H9 (cell line): ENCODE data around the gene RHBDD3. TPM values are rescaled to one million over a fixed set of nuclear protein-coding genes. Genes with fewer than 3 reads are reported as not detected.

ENCODE experiments used
- DNase-seq: peaks from one replicate; pipeline ENCODE4 v3.0.0-alpha.2; 2017
- H2AFZ ChIP-seq: one replicate; pipeline ENCODE4 v1.6.1; 2013; ENCODE audit warnings: mild to moderate bottlenecking, low read length, control low read depth, moderate library complexity
- H2AK5ac ChIP-seq: 2 replicates; pipeline ENCODE4 v1.6.1; 2013; ENCODE audit warnings: low read length, control low read depth, mixed read lengths; ENCODE audit not compliant: insufficient read length
- H2BK120ac ChIP-seq: one replicate; pipeline ENCODE4 v1.6.1; 2013; ENCODE audit warnings: low read depth, mild to moderate bottlenecking, low read length, control low read depth, inconsistent platforms; ENCODE audit not compliant: poor library complexity, severe bottlenecking
- H2BK12ac ChIP-seq: 2 replicates; pipeline ENCODE4 v1.6.1; 2013; ENCODE audit warnings: low read length, control low read depth, mixed read lengths, low read depth; ENCODE audit not compliant: insufficient read length
- H2BK15ac ChIP-seq: 2 replicates; pipeline ENCODE4 v1.6.1; 2013; ENCODE audit warnings: low read depth, low read length, control low read depth
- H2BK20ac ChIP-seq: one replicate; pipeline ENCODE4 v1.6.1; 2013; ENCODE audit warnings: low read depth, mild to moderate bottlenecking, low read length, control low read depth, inconsistent platforms; ENCODE audit not compliant: poor library complexity, severe bottlenecking
- H2BK5ac ChIP-seq: 2 replicates; pipeline ENCODE4 v1.6.1; 2013; ENCODE audit warnings: low read length, control low read depth, mixed read lengths; ENCODE audit not compliant: insufficient read length
- H3K14ac ChIP-seq: 2 replicates; pipeline ENCODE4 v1.6.1; 2013; ENCODE audit warnings: low read length, control low read depth; ENCODE audit not compliant: insufficient read depth
- H3K18ac ChIP-seq: 2 replicates; pipeline ENCODE4 v1.6.1; 2013; ENCODE audit warnings: low read depth, mild to moderate bottlenecking, mixed read lengths, low read length, control low read depth; ENCODE audit not compliant: insufficient read length
- H3K23ac ChIP-seq: 2 replicates; pipeline ENCODE4 v1.6.1; 2013; ENCODE audit warnings: low read length, control low read depth, mixed read lengths, low read depth; ENCODE audit not compliant: insufficient read length
- H3K23me2 ChIP-seq: 2 replicates; pipeline ENCODE4 v1.6.1; 2013; ENCODE audit warnings: low read depth, mild to moderate bottlenecking, mixed read lengths, low read length, control low read depth; ENCODE audit not compliant: insufficient read length, poor library complexity, severe bottlenecking
- H3K27ac ChIP-seq: 2 replicates; pipeline ENCODE4 v1.5.1; 2013; ENCODE audit warnings: low read length, control low read depth, mixed read lengths, low read depth; ENCODE audit not compliant: insufficient read length
- H3K27me3 ChIP-seq: 2 replicates; pipeline ENCODE4 v1.6.1; 2013; ENCODE audit warnings: low read length, control low read depth, inconsistent platforms; ENCODE audit not compliant: insufficient read depth
- H3K4ac ChIP-seq: 2 replicates; pipeline ENCODE4 v1.6.1; 2013; ENCODE audit warnings: low read depth, mild to moderate bottlenecking, control low read depth, inconsistent platforms, low read length, moderate library complexity
- H3K4me1 ChIP-seq: 2 replicates; pipeline ENCODE4 v1.6.1; 2013; ENCODE audit warnings: low read length, control low read depth, inconsistent platforms; ENCODE audit not compliant: insufficient read depth
- H3K4me2 ChIP-seq: 2 replicates; pipeline ENCODE4 v1.6.1; 2013; ENCODE audit warnings: low read length, control low read depth, mixed read lengths; ENCODE audit not compliant: insufficient read length, insufficient read depth
- H3K56ac ChIP-seq: 2 replicates; pipeline ENCODE4 v1.6.1; 2013; ENCODE audit warnings: low read depth, mild to moderate bottlenecking, mixed read lengths, low read length, control low read depth; ENCODE audit not compliant: insufficient read length
- H3K79me1 ChIP-seq: 2 replicates; pipeline ENCODE4 v1.6.1; 2013; ENCODE audit warnings: low read depth, mild to moderate bottlenecking, moderate library complexity, low read length, control low read depth, inconsistent platforms; ENCODE audit not compliant: insufficient read depth, poor library complexity, severe bottlenecking
- H3K79me2 ChIP-seq: 2 replicates; pipeline ENCODE4 v1.6.1; 2013; ENCODE audit warnings: low read length, control low read depth, inconsistent platforms; ENCODE audit not compliant: insufficient read depth
- H3K9ac ChIP-seq: 2 replicates; pipeline ENCODE4 v1.6.1; 2013; ENCODE audit warnings: low read length, control low read depth, mixed read lengths; ENCODE audit not compliant: insufficient read length; ENCODE audit errors: extremely low read depth
- H3K9me3 ChIP-seq: one replicate; pipeline ENCODE4 v1.6.1; 2013; ENCODE audit warnings: low read depth, low read length, inconsistent platforms; ENCODE audit not compliant: control insufficient read depth
- H3T11ph ChIP-seq: one replicate; pipeline ENCODE4 v1.6.1; 2013; ENCODE audit warnings: mild to moderate bottlenecking, low read length, control low read depth, inconsistent platforms
- H4K20me1 ChIP-seq: one replicate; pipeline ENCODE4 v1.6.1; 2013; ENCODE audit not compliant: control insufficient read depth, insufficient read length, insufficient read depth
- H4K5ac ChIP-seq: 2 replicates; pipeline ENCODE4 v1.6.1; 2013; ENCODE audit warnings: low read depth, mild to moderate bottlenecking, mixed read lengths, low read length, control low read depth; ENCODE audit not compliant: insufficient read length
- H4K8ac ChIP-seq: replicated peaks from 2 replicates; pipeline ENCODE4 v1.6.1; 2013; ENCODE audit warnings: low read length, control low read depth, mixed read lengths, low read depth; ENCODE audit not compliant: insufficient read length
- H4K91ac ChIP-seq: 2 replicates; pipeline ENCODE4 v1.6.1; 2013; ENCODE audit warnings: low read depth, mild to moderate bottlenecking, moderate library complexity, mixed read lengths, low read length, control low read depth; ENCODE audit not compliant: insufficient read length
- H3K27ac Mint-ChIP-seq, 3 experiments: 2 replicates in 2 of 3; 3 replicates in 1 of 3; pipeline ENCODE4 v1.8.0; 2020 to 2021; ENCODE audit warnings: mixed read lengths in 3 of 3, mild to moderate bottlenecking in 1 of 3, moderate library complexity in 1 of 3
- H3K27me3 Mint-ChIP-seq: 2 replicates; pipeline ENCODE4 v1.8.0; 2021; ENCODE audit warnings: low read depth, mild to moderate bottlenecking, moderate library complexity, mixed read lengths
- H3K36me3 Mint-ChIP-seq, 3 experiments: 2 replicates in 2 of 3; 3 replicates in 1 of 3; pipeline ENCODE4 v1.8.0; 2020 to 2021; ENCODE audit warnings: low read depth in 3 of 3, mixed read lengths in 3 of 3; ENCODE audit not compliant: insufficient read depth in 1 of 3
- H3K4me1 Mint-ChIP-seq, 2 experiments: 2 replicates each; pipeline ENCODE4 v1.8.0; 2020; ENCODE audit warnings: mixed read lengths in 2 of 2
- H3K4me3 Mint-ChIP-seq, 2 experiments: 2 replicates in 1 of 2; 3 replicates in 1 of 2; pipeline ENCODE4 v1.8.0; 2020 to 2021; ENCODE audit warnings: mild to moderate bottlenecking in 2 of 2, mixed read lengths in 2 of 2, moderate library complexity in 1 of 2
- H3K9me3 Mint-ChIP-seq, 2 experiments: 2 replicates in 1 of 2; 3 replicates in 1 of 2; pipeline ENCODE4 v1.8.0; 2020; ENCODE audit warnings: mild to moderate bottlenecking in 2 of 2, mixed read lengths in 2 of 2, moderate library complexity in 1 of 2
- CTCF ChIP-seq: fragments of 200-600 bp; sonication (generic); conservative IDR thresholded peaks from 3 replicates; pipeline ENCODE4 v1.8.0; 2021; ENCODE audit warnings: antibody characterized with exemption, mild to moderate bottlenecking
- WGBS: extraction: QIAGEN DNeasy Blood & Tissue Kit; methylation state at CpG from one replicate; pipeline ENCODE4 v1.1.7; 2013; ENCODE audit warnings: missing lambda C conversion rate, low lambda C conversion rate, mixed read lengths; ENCODE audit not compliant: insufficient read length; ENCODE audit errors: extremely low coverage; 5-methylcytosine and 5-hydroxymethylcytosine counted together
- total RNA-seq: library from RNA; stranded (reverse); gene quantifications from 2 replicates; pipeline ENCODE4 v1.2.1, GENCODE V29; 2021

Gene RHBDD3
- total RNA-seq, 1 experiment from 2014 or later = 99.7 TPM

- Histone ChIP-seq H3K18ac (no peak overlapping the region), H4K8ac (no peak overlapping the region), H2AFZ (no peak overlapping the region), H3K9ac (no peak overlapping the region), H3K56ac (no peak overlapping the region), H2BK15ac (no peak overlapping the region), H2BK5ac (no peak overlapping the region), H2BK12ac (no peak overlapping the region), H3K27me3 (no peaks in the 10 kb centered on the region), H3K27ac (no peak overlapping the region), H3K14ac (no peak overlapping the region), H3T11ph (no peak overlapping the region), H4K91ac (no peak overlapping the region), H2BK20ac (no peak overlapping the region), H2AK5ac (no peak overlapping the region), H2BK120ac (no peak overlapping the region), H3K4ac (no peak overlapping the region), H4K20me1 (no peaks in the 10 kb centered on the region), H3K23me2 (no peaks in the 10 kb centered on the region), H3K23ac (no peak overlapping the region), H4K5ac (no peak overlapping the region), H3K4me1 (no peaks in the 10 kb centered on the region), H3K79me2 (no peaks in the 10 kb centered on the region), H3K4me2 (no peak overlapping the region), H3K9me3 (no peaks in the 10 kb centered on the region), H3K79me1 (no peaks in the 10 kb centered on the region)
- no peak for TF ChIP-seq CTCF
- Mint-ChIP-seq H3K4me3 (no peak overlapping the region), H3K36me3 (peaks cover 3 to 26% (median 10%) of the 10 kb centered on the region in 3 experiments), H3K27me3 (no peaks in the 10 kb centered on the region), H3K9me3 (no peaks in the 10 kb centered on the region), H3K27ac (peak overlapping the region in 2 of 3 experiments; percentile 22 to 47; a peak in 3 of 7 replicates), H3K4me1 (no peaks in the 10 kb centered on the region)
- no peak for DNase-seq
- WGBS = no CpG with 5 or more reads among the region's 17 CpGs
These were observed 7.0 kb downstream of the RHBDD3 start for GRCh38 chr22:29260601-29261315.
